ENCODE measurements around the gene NAPB. TPM values are rescaled to one million over a fixed set of nuclear protein-coding genes. Genes with fewer than 3 reads are reported as not detected.

NAPB gene
- total and polyA plus RNA-seq, 7 experiments from 2014 or later: 5.5 to 20.4 (median 12.5) TPM

Other genes with a start within 250 kb of the NAPB start
- gene NXT1, start 70.7 kb downstream of the NAPB start, total RNA-seq: 10 to 100 TPM; 20.1 to 63.4 (median 39.7) TPM
- 10 to 100 TPM; 50.3 to 71.8 TPM for gene NXT1, start 70.7 kb downstream of the NAPB start, polyA plus RNA-seq
- gene GZF1, start 59.3 kb downstream of the NAPB start, total RNA-seq: 10 to 100 TPM; 11.4 to 44.0 (median 19.6) TPM
- 1 to 10 TPM; 1.4 to 7.8 TPM for gene GZF1, start 59.3 kb downstream of the NAPB start, polyA plus RNA-seq
- not detected for gene CSTL1, start 18.2 kb upstream of the NAPB start, total RNA-seq
- gene CSTL1, start 18.2 kb upstream of the NAPB start, polyA plus RNA-seq: not detected
- not detected for gene CST11, start 31.4 kb upstream of the NAPB start, total RNA-seq
- not detected for gene CST11, start 31.4 kb upstream of the NAPB start, polyA plus RNA-seq
- gene CST8, start 69.6 kb upstream of the NAPB start, total RNA-seq: not detected
- gene CST8, start 69.6 kb upstream of the NAPB start, polyA plus RNA-seq: not detected
- not detected for gene CST9L, start 147.0 kb upstream of the NAPB start, total RNA-seq
- gene CST9L, start 147.0 kb upstream of the NAPB start, polyA plus RNA-seq: not detected
- not detected for gene CST9, start 184.4 kb upstream of the NAPB start, total RNA-seq
- not detected for gene CST9, start 184.4 kb upstream of the NAPB start, polyA plus RNA-seq
- gene CST3, start 216.5 kb upstream of the NAPB start, total RNA-seq: 100 to 1,000 TPM in 1 of 5 experiments, 10 to 100 TPM in 3, 1 to 10 TPM in 1; 1.7 to 520 (median 22.2) TPM
- 1 to 10 TPM; 2.5 to 5.5 TPM for gene CST3, start 216.5 kb upstream of the NAPB start, polyA plus RNA-seq